Natural killer cell treated with Interleukin-12 subunit alpha and Interleukin-12 subunit beta and Interleukin-15 and Interleukin-18, amount 100 ng/mL, for 72 hours (primary cell): Measurements from ENCODE around the gene CARD19. TPM values are rescaled to one million over a fixed set of nuclear protein-coding genes. Genes with fewer than 3 reads are reported as not detected.

ENCODE experiments used
- ATAC-seq, 2 donors: fragments of 150-1000 bp; cut with Tn5 transposase in 1 of 2; sonication (Bioruptor Pico), chemical (Tn5 transposase) in 1 of 2; 2 replicates each; pipeline ENCODE4 v1.10.0; 2021
- DNase-seq: peaks from one replicate; pipeline ENCODE4 v3.0.0; 2022; ENCODE audit warnings: low spot score
- H3K27ac Mint-ChIP-seq, 2 donors: 1 replicate in 1 of 2; 2 replicates in 1 of 2; pipeline ENCODE4 v1.8.0; 2022; ENCODE audit warnings: mixed read lengths in 2 of 2, mild to moderate bottlenecking in 1 of 2, moderate library complexity in 1 of 2
- H3K27me3 Mint-ChIP-seq, 2 donors: 1 replicate in 1 of 2; 2 replicates in 1 of 2; pipeline ENCODE4 v1.8.0; 2022; ENCODE audit warnings: mixed read lengths in 2 of 2
- H3K36me3 Mint-ChIP-seq: one replicate; pipeline ENCODE4 v1.8.0; 2022; ENCODE audit warnings: mixed read lengths
- H3K4me1 Mint-ChIP-seq, 2 donors: 1 replicate in 1 of 2; 2 replicates in 1 of 2; pipeline ENCODE4 v1.8.0; 2022; ENCODE audit warnings: low read depth in 2 of 2, mixed read lengths in 2 of 2, mild to moderate bottlenecking in 1 of 2
- H3K4me3 Mint-ChIP-seq: one replicate; pipeline ENCODE4 v1.8.0; 2022; ENCODE audit warnings: mixed read lengths
- H3K9me3 Mint-ChIP-seq: 2 replicates; pipeline ENCODE4 v1.8.0; 2022; ENCODE audit warnings: mixed read lengths
- total RNA-seq, 2 donors: library from RNA; stranded (reverse); gene quantifications; one replicate each; pipeline ENCODE4 v1.2.3, GENCODE V29; 2022

CARD19 gene
- total RNA-seq, 2 donors from 2014 or later: 21.7 to 23.4 TPM

DNA sequence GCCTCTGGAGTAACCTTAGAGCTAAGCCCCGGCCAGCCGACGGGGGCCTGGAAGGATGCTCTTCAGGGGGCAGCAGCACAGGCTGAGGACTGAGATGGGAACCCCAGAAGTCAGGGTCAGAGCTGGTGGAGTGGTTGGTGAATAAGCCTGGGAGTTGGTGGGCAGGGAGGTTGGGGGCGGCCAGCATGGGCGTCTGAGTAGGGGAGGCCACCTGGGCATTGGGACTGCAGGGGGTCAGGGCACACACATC is 23.6 kb downstream of the CARD19 start:
- peak overlapping the region; percentile 62 for H3K4me3 Mint-ChIP-seq
- ATAC-seq (no peak), DNase-seq (no peak)
- H3K4me1 Mint-ChIP-seq: peaks cover 25 to 32% of the 10 kb centered on the region in 2 donors
- peak overlapping the region; percentile 81 to 92 for H3K27ac Mint-ChIP-seq
- H3K36me3 Mint-ChIP-seq: no peaks in the 10 kb centered on the region
- no peaks in the 10 kb centered on the region for H3K9me3 Mint-ChIP-seq
- no peaks in the 10 kb centered on the region for H3K27me3 Mint-ChIP-seq

DNA sequence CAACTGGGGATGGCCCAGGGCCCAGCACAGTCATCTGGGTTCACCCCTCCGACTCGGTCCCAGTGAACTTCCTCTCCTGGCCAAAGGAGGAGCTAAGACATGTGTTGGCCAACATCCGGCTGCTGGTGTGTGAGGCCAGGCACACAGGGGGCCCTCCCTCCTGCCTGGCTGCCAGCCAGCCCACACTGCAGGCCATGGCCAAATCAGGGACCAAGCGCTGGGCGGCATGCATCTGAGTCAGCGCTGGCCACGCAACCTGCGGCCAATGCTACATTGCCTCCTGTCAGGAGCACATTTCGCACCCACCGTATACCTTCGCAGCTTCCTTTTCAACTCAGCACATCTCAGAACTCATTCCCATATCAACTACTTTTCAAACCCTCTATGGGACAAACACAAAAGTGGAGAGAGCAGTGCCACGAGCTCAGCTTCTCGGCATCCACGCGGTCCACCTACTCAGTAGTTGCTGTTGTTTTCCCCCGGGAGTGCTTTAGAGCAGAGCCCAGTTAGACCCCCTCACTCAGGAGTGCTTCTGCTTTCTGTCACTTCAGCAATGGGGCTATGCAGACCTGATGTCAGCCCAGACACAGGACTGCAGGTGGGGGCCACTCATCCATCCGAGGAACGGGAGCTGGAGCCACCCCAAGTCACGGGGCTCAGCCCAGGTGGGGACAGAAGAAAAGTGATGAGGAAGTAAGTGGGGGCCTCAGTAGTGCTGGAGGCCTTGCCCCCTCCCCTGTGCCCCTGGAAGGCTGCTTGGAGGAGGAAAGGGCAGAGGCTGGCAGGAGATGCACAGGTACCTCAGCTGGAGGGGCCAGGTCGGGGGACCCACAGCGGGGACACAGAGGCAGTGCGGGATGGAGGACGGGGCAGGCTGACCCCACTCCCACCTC is 24.2 kb downstream of the CARD19 start:
- no peaks in the 10 kb centered on the region for H3K36me3 Mint-ChIP-seq
- H3K27me3 Mint-ChIP-seq: no peaks in the 10 kb centered on the region
- DNase-seq: peak; percentile 93
- ATAC-seq: peak; percentile 96 to 98
- H3K27ac Mint-ChIP-seq: peak overlapping the region; percentile 81 to 92
- H3K4me3 Mint-ChIP-seq: peak overlapping the region; percentile 62
- H3K9me3 Mint-ChIP-seq: no peaks in the 10 kb centered on the region
- H3K4me1 Mint-ChIP-seq: peaks cover 23 to 30% of the 10 kb centered on the region in 2 donors

DNA sequence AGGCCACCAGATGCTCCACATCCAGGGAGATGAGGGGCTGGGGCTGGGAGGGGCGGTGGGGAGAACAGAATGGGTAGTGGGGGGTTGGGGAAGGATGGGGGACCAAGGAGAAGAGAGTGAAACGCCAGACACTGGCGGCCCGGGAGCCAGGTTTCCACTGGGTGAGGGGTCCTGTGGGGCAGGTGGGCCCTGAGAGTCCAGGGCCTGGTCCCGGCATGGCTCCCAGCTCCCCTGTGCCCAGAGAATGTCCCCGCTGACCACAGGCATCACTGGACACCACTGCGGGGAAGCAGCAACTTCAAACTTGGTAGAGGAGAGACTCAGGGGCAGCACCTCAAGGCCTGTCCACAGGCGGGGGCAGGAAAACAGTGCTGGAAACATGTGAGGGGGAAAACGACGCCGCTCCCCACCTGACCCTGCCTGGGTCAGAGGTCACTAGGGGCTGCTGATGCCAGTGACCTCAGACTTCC is 24.9 kb downstream of the CARD19 start:
- no peak for ATAC-seq
- DNase-seq: peak; percentile 53
- Mint-ChIP-seq H3K9me3 (no peaks in the 10 kb centered on the region), H3K4me3 (no peak overlapping the region), H3K27me3 (no peaks in the 10 kb centered on the region), H3K4me1 (peaks cover 26 to 33% of the 10 kb centered on the region in 2 donors), H3K36me3 (no peaks in the 10 kb centered on the region), H3K27ac (peak overlapping the region; percentile 81 to 92)

DNA sequence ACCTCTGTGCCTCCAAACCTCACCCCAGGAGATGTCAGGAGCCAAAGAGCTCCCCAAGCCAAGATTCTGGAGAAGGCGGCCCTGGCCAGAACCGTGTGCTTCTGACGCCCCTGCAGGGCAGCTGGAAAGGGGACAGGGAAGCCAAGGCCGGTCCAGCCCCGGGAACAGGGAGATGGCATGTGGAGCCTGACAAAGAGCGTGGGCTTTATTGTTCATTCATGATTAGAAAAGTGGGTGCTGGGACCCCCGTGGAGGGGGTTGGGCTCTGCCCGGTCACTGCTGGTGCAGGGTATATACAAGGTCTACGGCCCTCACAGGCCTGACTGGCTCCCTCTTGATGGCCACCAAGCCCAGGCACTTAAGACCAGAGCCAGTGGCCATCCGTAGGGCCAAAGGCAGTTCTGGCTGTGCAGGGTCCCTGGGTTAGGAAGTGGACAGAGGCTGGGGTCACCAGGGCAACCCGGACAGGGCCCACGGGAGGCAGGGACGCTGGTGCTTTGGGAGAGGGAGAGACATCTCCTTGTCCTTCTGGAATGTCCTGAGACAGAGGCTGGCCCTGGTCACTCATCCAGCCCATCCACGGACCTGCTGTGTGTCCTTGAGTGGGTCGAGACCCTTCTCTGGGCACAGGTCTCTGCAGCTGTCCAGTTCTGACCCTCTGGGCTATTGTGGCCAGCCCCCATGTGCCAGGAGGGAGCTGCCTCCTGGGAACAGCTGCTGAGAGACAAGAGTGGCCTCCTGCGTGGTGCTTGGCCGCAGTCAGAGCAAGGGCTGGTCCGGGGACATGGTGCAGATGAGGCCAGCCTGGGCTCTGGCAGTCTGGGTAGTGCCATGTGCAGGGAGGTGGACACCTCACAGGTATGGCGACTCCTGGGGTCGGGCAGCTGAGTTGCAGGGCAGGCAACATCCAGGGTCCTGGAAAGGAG is 25.6 kb downstream of the CARD19 start:
- no peak for DNase-seq
- ATAC-seq: no peak
- peaks cover 32 to 39% of the 10 kb centered on the region in 2 donors for H3K4me1 Mint-ChIP-seq
- H3K36me3 Mint-ChIP-seq: no peaks in the 10 kb centered on the region
- H3K27me3 Mint-ChIP-seq: no peaks in the 10 kb centered on the region
- H3K27ac Mint-ChIP-seq: no peak overlapping the region
- no peak overlapping the region for H3K4me3 Mint-ChIP-seq
- no peaks in the 10 kb centered on the region for H3K9me3 Mint-ChIP-seq

DNA sequence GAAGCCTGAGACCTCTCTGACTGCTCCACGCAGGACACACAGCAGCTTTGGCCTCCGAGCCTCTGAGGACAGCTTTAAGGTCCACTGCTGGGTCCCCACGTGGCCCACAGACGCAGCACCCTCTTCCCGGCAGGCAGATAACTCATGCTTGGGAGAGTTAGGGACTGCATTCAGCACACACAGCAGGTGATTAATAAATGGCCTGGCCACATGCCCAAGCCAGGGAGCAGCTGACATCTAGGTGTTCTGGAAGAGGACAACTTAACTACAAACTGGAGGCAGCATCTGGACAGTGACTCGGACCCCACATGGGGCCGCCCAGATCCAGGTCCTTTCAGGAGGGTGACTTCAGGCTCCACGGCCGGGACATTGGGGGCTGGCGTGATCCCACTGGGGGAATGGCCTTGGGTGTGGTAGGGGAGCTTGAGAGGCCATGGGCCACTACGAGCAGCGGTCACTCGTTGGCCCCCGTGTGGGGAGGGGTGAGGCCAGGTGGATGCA is 26.8 kb downstream of the CARD19 start:
- no peaks in the 10 kb centered on the region for H3K36me3 Mint-ChIP-seq
- ATAC-seq: no peak
- H3K4me1 Mint-ChIP-seq: peaks cover 35 to 39% of the 10 kb centered on the region in 2 donors
- H3K27ac Mint-ChIP-seq: no peak overlapping the region
- H3K9me3 Mint-ChIP-seq: no peaks in the 10 kb centered on the region
- DNase-seq: peak; percentile 48
- H3K4me3 Mint-ChIP-seq: no peak overlapping the region
- no peaks in the 10 kb centered on the region for H3K27me3 Mint-ChIP-seq

DNA sequence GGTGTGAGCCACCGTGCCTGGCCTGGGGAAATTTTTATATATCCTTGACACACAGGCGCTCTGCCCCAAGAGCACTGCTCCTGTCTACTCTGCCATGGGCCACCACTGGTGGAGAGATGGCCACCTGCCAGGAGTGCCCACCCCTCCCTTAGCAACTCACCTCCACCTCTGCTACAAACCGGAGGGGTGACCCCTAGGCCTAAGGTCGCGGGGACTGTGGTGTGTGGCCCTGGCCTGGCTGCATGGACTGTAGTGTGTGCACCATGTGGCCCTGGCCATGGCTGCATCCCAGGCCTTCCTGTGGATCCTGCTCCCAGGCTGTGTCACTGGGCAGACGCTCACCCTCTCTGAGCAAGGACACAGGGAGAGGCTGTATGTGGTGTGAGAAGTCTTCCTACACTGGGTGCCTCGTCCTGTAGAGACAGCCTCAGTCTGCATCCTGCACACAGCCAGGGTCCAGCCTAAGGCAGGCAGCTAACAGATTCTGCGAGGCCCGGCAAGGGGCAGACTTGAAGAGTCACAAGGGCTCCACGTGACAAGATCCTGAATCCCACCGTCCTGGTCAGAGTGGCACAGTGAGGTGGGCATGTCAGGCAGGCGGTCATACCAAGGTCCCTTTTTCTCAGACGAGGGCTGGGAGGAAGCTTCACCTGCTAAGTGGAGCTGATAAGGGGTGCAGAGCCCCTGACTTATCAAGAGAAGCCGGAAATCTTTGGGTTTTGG is 27.7 kb downstream of the CARD19 start:
- Mint-ChIP-seq H3K9me3 (no peaks in the 10 kb centered on the region), H3K27ac (no peak overlapping the region), H3K4me1 (peaks cover 33 to 34% of the 10 kb centered on the region in 2 donors), H3K4me3 (no peak overlapping the region), H3K27me3 (no peaks in the 10 kb centered on the region), H3K36me3 (no peaks in the 10 kb centered on the region)
- DNase-seq: peak; percentile 56
- no peak for ATAC-seq

DNA sequence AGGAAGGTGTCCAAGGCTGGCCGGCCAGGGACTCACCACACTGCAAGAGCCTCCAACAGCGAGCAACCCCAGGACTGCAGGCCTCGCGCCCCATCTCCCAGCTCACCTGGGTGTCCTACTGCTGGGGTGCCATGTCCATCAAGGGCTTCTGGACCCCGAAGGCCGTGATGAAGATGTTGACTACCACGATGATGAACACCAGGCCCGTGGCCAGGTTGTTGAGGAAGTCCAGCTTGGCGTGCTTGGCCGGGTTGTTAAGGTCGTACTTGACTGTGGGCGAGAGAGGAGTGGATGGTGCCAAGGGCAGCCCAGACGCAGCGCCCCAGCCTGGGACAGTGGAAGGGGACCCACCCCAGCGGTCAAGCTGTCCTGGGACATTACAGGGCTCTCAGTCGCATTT is 28.8 kb downstream of the CARD19 start:
- Mint-ChIP-seq H3K27me3 (no peaks in the 10 kb centered on the region), H3K4me3 (no peak overlapping the region), H3K27ac (peak overlapping the region in 1 of 2 donors; percentile 41), H3K36me3 (no peaks in the 10 kb centered on the region), H3K9me3 (no peaks in the 10 kb centered on the region), H3K4me1 (peaks cover 22 to 31% of the 10 kb centered on the region in 2 donors)
- ATAC-seq (no peak), DNase-seq (no peak)

DNA sequence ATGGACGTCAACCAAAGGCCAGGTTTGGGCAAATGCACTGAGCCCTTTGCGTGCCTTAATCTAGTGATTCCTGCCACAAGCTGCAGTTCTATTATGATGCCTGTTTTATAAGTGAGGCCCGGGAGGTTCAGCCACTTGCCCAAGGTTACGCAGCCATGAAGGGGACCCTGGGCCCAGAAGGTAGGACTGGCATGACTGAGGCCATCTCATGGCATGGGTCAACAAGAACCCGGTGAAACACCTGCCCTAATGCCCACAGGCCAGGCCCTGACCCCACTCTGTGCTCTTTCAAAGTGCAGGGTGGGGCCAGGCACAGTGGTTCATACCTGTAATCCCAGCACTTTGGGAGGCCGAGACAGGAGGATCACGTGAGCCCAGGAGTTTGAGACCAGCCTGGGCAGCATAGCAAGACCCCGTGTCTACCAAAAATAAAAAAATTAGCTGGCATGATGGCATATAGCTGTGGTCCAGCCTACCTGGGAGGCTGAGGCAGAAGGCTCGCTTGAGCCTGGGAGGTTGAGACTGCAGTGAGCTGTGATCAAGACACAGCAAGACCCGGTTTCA is 29.4 kb downstream of the CARD19 start:
- Mint-ChIP-seq H3K27me3 (no peaks in the 10 kb centered on the region), H3K27ac (peak overlapping the region; percentile 61 to 63), H3K4me3 (peak overlapping the region; percentile 58), H3K9me3 (no peaks in the 10 kb centered on the region), H3K4me1 (peaks cover 16 to 25% of the 10 kb centered on the region in 2 donors), H3K36me3 (no peaks in the 10 kb centered on the region)
- no peak for ATAC-seq
- no peak for DNase-seq

DNA sequence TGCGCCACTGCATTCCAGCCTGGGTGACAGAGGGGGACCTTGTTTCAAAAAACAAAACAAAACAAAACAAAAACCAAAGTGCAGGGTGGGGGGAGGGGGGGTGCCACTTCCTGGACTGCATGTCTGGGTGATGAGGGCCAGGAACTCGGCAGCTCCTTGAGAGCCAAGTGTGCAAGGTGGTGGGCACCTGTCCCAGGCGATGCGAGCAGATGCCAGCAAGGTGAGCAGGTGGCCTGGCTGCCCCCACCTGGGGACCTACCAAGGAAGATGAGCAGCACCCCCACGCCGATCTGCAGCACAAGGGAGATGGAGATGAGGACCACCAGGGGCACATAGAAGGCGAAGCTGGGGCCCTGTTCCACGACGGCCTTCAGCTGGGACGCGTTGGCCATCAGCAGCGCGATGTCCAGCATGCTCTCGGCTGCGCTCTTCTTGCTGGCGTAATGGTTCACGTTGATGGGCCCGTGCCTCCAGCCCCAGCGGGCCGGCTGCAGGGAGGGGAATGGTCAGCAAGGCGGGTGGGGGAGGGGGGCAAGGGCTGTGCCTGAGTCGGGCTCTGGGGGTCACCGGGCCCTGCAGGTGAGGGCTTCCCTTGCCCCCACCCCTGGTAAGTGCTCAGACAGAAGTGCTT is 30.2 kb downstream of the CARD19 start:
- Mint-ChIP-seq H3K9me3 (no peaks in the 10 kb centered on the region), H3K27ac (peak overlapping the region; percentile 61 to 63), H3K4me3 (peak overlapping the region; percentile 58), H3K36me3 (no peaks in the 10 kb centered on the region), H3K4me1 (peaks cover 14 to 23% of the 10 kb centered on the region in 2 donors), H3K27me3 (no peaks in the 10 kb centered on the region)
- DNase-seq (peak; percentile 45), ATAC-seq (no peak)

DNA sequence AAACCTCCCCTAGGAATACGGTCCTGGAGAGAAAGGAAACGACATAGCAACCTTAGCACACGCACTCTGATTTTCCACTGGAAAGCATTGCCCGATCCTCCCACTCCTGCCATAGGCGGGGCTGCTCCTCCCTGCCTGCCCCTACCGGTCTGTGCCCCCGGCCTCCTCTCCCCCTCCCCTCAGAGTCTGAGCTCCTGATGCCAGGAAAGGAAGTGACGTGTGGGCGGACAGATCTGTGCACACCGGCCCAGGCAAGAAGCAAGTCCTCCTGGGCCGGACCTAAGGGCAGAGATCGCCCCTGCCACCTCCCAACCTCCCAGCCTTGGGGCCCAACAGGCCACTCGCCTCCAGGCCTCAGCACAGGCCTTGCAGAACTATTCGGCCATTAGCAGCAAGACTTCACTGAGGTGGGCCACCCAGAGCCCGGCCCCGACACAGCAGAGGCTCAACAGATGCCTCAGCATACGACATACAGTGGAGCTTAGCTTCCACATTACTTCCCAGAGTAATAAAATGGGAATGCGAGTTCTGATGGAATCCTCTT is 30.9 kb downstream of the CARD19 start:
- no peak overlapping the region for H3K27ac Mint-ChIP-seq
- H3K9me3 Mint-ChIP-seq: no peaks in the 10 kb centered on the region
- no peaks in the 10 kb centered on the region for H3K27me3 Mint-ChIP-seq
- H3K36me3 Mint-ChIP-seq: no peaks in the 10 kb centered on the region
- ATAC-seq: no peak
- DNase-seq: peak; percentile 55
- peaks cover 14 to 23% of the 10 kb centered on the region in 2 donors for H3K4me1 Mint-ChIP-seq
- H3K4me3 Mint-ChIP-seq: peak overlapping the region; percentile 10

DNA sequence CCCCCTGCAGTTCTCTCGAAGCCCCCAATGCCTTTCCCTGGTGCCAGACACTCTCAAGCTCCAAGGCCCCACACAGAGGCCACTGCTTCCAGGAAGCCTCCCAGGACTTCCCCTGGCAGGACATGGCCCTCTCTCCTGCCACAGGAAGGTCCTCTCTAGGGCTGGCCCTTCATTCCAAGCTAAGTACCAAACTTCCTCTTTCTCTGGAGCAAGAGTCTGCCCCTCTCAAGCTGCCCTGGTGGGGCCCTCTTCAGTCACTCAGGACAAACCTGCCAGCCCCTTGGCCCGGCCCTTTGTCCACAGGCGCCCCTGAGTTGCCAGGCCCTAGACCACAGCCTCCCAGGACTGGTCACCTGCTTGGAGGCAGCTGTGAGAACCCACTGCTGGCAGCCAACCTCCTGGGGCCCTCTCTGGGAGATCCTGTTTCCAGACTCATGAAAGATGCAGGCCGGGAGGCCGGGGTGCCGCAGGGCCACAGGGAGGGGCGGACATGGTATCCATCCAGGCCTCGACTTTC is 31.4 kb downstream of the CARD19 start:
- H3K4me1 Mint-ChIP-seq: peaks cover 16 to 26% of the 10 kb centered on the region in 2 donors
- ATAC-seq: no peak
- no peaks in the 10 kb centered on the region for H3K27me3 Mint-ChIP-seq
- no peaks in the 10 kb centered on the region for H3K36me3 Mint-ChIP-seq
- H3K27ac Mint-ChIP-seq: no peak overlapping the region
- DNase-seq: peak; percentile 60
- peak overlapping the region; percentile 10 for H3K4me3 Mint-ChIP-seq
- H3K9me3 Mint-ChIP-seq: no peaks in the 10 kb centered on the region

DNA sequence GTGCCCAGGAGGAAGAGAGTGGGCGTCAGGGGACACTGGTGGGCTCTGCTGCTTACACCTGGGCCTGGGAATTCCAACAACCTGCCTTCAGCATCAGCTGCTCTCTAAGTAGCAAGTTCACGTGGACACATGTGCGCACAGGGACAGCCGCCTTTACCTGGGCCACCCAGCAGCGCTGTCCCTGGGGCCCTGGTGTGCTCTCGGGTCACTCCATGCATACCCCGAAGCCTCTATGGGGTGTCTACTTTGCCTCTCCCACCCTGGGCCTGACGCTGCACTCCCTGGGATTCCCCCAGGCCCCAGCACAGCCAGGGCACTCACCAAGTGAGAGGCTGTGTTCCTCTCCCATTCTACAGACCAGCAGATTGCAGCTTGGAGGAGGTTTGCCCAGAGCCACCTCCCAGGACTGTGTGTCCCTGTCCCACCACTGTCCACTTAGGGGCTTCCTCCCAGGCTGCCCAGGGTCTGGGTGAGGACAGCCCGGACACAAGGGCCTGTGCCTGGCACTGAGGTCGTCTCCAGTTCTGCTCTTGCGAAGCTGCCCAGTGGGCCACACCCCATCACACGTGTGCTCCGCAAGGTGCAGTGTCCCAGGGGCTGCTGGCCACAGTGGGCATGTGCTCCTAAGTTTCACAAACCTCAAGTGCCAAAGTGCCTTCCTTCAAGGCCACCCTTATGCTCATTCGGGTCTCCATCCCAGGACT is 32.1 kb downstream of the CARD19 start:
- Mint-ChIP-seq H3K9me3 (no peaks in the 10 kb centered on the region), H3K27me3 (no peaks in the 10 kb centered on the region), H3K36me3 (no peaks in the 10 kb centered on the region), H3K27ac (peak overlapping the region in 1 of 2 donors; percentile 34), H3K4me3 (no peak overlapping the region), H3K4me1 (peaks cover 22 to 33% of the 10 kb centered on the region in 2 donors)
- no peak for ATAC-seq
- DNase-seq: peak; percentile 44
